HFF-Myc (cell line): ENCODE data around the gene NGDN.

Experiments
- DNase-seq: peaks from one replicate; pipeline ENCODE4 v3.0.0-alpha.2; 2011; ENCODE audit warnings: low read depth; ENCODE audit errors: extremely low read depth
- H3K4me3 ChIP-seq: replicated peaks from 2 replicates; pipeline ENCODE4 v1.5.1; 2011; ENCODE audit warnings: low read depth, mild to moderate bottlenecking, control low read depth, low read length
- CTCF ChIP-seq: IDR thresholded peaks from 2 replicates; pipeline ENCODE4 v1.5.1; 2012; ENCODE audit warnings: mild to moderate bottlenecking, low read depth, low read length, control low read depth; ENCODE audit errors: missing control alignments

The NGDN gene

GRCh38 chr14:23520899-23521533, 51.5 kb downstream of the NGDN start:
- no peak overlapping the region for H3K4me3 ChIP-seq
- DNase-seq, result no peak
- TF ChIP-seq CTCF, result no peak

- no peak overlapping the region for H3K4me3 ChIP-seq
- TF ChIP-seq CTCF, result no peak
- DNase-seq, result no peak
Observed at GRCh38 chr14:23521785-23522640, 52.5 kb downstream of the NGDN start.

- DNase-seq, result no peak
- TF ChIP-seq CTCF, result no peak
- no peak overlapping the region for H3K4me3 ChIP-seq
Observed at GRCh38 chr14:23522643-23523198, 53.2 kb downstream of the NGDN start.

GRCh38 chr14:23523229-23524016, 53.9 kb downstream of the NGDN start:
- H3K4me3 ChIP-seq, result no peak overlapping the region
- no peak for DNase-seq
- TF ChIP-seq CTCF, result no peak

- no peak overlapping the region for H3K4me3 ChIP-seq
- no peak for DNase-seq
- no peak for TF ChIP-seq CTCF
Observed at GRCh38 chr14:23524954-23525353, 55.5 kb downstream of the NGDN start.

GRCh38 chr14:23525611-23526010, 56.1 kb downstream of the NGDN start:
- DNase-seq, result no peak
- no peak for TF ChIP-seq CTCF
- no peak overlapping the region for H3K4me3 ChIP-seq
